Breast epithelium (tissue), 4 donors: ENCODE results near the gene MRPL44. TPM values are rescaled to one million over a fixed set of nuclear protein-coding genes. Genes with fewer than 3 reads are reported as not detected.
"Not testable (repeated sequence)": the region's sequence is repeated elsewhere in the genome, so short reads cannot be mapped to it uniquely, and the experiment has no call there.

Experiments
- DNase-seq, 2 donors: peaks; one replicate each; pipeline ENCODE4 v3.0.0-alpha.2; 2019; ENCODE audit warnings: low spot score in 2 of 2
- H3K27ac ChIP-seq, 2 donors: fragments of 200-600 bp; sonication (generic) in 1 of 2; one replicate each; pipeline ENCODE4 v1.5.1; 2016 to 2019; ENCODE audit warnings: mild to moderate bottlenecking in 1 of 2
- H3K27me3 ChIP-seq, 2 donors: fragments of 200-600 bp; sonication (generic) in 1 of 2; one replicate each; pipeline versions ENCODE4 v1.5.1 to v1.6.0; 2017 to 2019; ENCODE audit warnings: control low read depth in 1 of 2, mild to moderate bottlenecking in 1 of 2
- H3K36me3 ChIP-seq: fragments of 200-600 bp; one replicate; pipeline ENCODE4 v1.5.1; 2019
- H3K4me1 ChIP-seq, 2 donors: fragments of 200-600 bp; sonication (generic); one replicate each; pipeline ENCODE4 v1.5.1; 2016 to 2019; ENCODE audit warnings: control low read depth in 1 of 2
- H3K4me3 ChIP-seq, 3 donors: fragments of 200-600 bp; sonication (generic); 1 replicate in 2 of 3; 2 replicates in 1 of 3; pipeline ENCODE4 v1.5.1; 2016 to 2019; ENCODE audit warnings: mild to moderate bottlenecking in 3 of 3, moderate library complexity in 2 of 3
- H3K9me3 ChIP-seq, 2 donors: fragments of 200-600 bp; sonication (generic) in 1 of 2; one replicate each; pipeline ENCODE4 v1.5.1; 2016 to 2019; ENCODE audit warnings: control low read depth in 1 of 2
- POLR2A ChIP-seq: fragments of 450-650 bp; IDR thresholded peaks from one replicate; pipeline ENCODE4 v1.6.1; 2016; ENCODE audit warnings: antibody characterized with exemption, mild to moderate bottlenecking, moderate library complexity
- POLR2AphosphoS5 ChIP-seq, 3 donors: sonication (generic); formaldehyde crosslinking; IDR thresholded peaks; one replicate each; pipeline ENCODE4 v1.6.1; 2017; ENCODE audit warnings: antibody characterized with exemption in 3 of 3
- intact Hi-C: fragments of 100-400 bp; cut with DNase I; formaldehyde crosslinking; loops from one replicate; pipeline ENCODE4 v1.15.1; 2023; ENCODE audit warnings: low total_unique reads
- total RNA-seq, 3 donors: library from RNA; depleted of rRNA; stranded (reverse); fragments of >200 nt; gene quantifications; one replicate each; pipeline ENCODE4 v1.1.0, GENCODE V29; 2016
- TF ChIP-seq, protein P1 (sequence below), 3 donors: fragments of 450-650 bp; IDR thresholded peaks; one replicate each; pipeline ENCODE4 v1.5.1; 2016 to 2017; ENCODE audit warnings: antibody characterized with exemption in 3 of 3, mild to moderate bottlenecking in 3 of 3, moderate library complexity in 3 of 3

Gene MRPL44
- total RNA-seq, 3 donors from 2014 or later: 22.4 to 27.4 (median 24.3) TPM

DNA sequence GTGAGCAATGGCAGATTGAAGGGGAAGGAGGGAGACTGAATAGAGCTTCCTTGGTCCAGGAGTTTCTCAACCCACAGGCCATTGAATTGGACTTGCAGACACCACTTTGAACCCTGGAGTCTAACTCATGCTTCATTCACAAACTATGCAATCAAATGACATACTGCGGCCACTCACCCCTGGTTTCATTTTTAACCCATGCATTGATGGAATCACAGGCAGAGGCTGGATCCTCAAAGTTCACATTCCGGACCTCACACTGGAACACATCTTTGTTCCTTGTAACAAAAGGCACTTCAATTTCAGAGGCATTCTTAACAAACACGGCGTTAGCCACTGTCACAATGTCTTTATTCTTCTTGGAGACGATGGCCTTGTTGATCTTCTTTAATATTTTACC lies 40.7 kb downstream of the MRPL44 start:
- Histone ChIP-seq H3K27me3 (no peaks in the 10 kb centered on the region), H3K36me3 (no peaks in the 10 kb centered on the region), H3K27ac (no peak overlapping the region), H3K4me3 (no peak overlapping the region), H3K9me3 (no peaks in the 10 kb centered on the region), H3K4me1 (no peaks in the 10 kb centered on the region)
- no peak for DNase-seq
- intact Hi-C loops: loop anchor here (10.0 kb wide), 1 partner anchor 287 kb away; no protein-coding TSS in a partner anchor
- no peak for TF ChIP-seq POLR2A
- TF ChIP-seq, protein P1, sequence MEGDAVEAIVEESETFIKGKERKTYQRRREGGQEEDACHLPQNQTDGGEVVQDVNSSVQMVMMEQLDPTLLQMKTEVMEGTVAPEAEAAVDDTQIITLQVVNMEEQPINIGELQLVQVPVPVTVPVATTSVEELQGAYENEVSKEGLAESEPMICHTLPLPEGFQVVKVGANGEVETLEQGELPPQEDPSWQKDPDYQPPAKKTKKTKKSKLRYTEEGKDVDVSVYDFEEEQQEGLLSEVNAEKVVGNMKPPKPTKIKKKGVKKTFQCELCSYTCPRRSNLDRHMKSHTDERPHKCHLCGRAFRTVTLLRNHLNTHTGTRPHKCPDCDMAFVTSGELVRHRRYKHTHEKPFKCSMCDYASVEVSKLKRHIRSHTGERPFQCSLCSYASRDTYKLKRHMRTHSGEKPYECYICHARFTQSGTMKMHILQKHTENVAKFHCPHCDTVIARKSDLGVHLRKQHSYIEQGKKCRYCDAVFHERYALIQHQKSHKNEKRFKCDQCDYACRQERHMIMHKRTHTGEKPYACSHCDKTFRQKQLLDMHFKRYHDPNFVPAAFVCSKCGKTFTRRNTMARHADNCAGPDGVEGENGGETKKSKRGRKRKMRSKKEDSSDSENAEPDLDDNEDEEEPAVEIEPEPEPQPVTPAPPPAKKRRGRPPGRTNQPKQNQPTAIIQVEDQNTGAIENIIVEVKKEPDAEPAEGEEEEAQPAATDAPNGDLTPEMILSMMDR (IDR thresholded peaks at IDR 0.05): no peak
- no peak for TF ChIP-seq POLR2AphosphoS5 (IDR thresholded peaks at IDR 0.05)

DNA sequence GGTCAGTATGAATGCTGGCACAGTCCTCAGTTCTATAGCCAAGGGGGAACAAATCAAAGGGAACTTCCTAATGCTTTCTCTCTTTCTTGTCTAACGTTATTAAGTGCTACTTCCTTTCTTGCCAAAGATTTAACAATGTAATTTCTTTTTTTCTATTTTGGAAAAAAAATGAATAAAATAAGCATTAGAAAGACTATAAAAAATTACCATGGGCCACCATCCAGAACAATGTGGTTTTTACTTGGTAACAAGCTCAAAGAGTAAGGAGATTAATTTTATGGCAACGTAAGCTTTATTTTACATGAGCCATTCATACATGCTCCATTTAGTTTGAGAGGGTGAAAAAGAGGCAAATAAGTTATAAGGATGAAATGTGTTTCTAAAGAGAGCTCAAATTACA lies 41.7 kb downstream of the MRPL44 start:
- H3K27me3 ChIP-seq: no peaks in the 10 kb centered on the region
- no peak overlapping the region for H3K4me3 ChIP-seq
- no peaks in the 10 kb centered on the region for H3K4me1 ChIP-seq
- TF ChIP-seq, protein P1 (IDR thresholded peaks at IDR 0.05): no peak
- TF ChIP-seq POLR2A (no peak), POLR2AphosphoS5 (IDR thresholded peaks at IDR 0.05) (no peak)
- H3K27ac ChIP-seq: no peak overlapping the region
- no peak for DNase-seq
- no peaks in the 10 kb centered on the region for H3K9me3 ChIP-seq
- H3K36me3 ChIP-seq: no peaks in the 10 kb centered on the region
- intact Hi-C loops: loop anchor here (10.0 kb wide), 1 partner anchor 286 kb away; no protein-coding TSS in a partner anchor

DNA sequence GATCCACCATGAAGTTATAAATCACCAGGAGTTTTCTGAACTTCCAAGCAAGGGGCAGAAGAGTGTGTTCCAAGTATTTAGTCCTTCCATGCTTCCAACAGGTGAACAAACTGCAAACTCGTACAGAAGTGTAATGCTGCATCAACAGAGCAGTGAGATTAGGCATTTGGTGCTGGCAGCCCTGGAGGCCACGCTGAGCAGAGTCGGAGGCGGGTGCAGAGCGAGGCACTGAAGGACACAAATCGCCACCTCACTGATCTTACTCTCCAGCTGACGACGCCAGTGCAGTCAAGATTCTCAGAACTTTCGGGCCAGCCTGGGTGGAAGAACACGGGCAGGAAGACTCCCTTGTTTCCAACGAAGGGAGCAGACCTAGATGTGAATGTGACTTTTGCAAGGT lies 42.6 kb downstream of the MRPL44 start:
- Histone ChIP-seq H3K36me3 (no peaks in the 10 kb centered on the region), H3K4me3 (no peak overlapping the region), H3K4me1 (no peaks in the 10 kb centered on the region), H3K27me3 (no peaks in the 10 kb centered on the region), H3K27ac (no peak overlapping the region), H3K9me3 (no peaks in the 10 kb centered on the region)
- intact Hi-C loops: loop anchor here (10.0 kb wide), 1 partner anchor 285 kb away; no protein-coding TSS in a partner anchor
- DNase-seq: no peak
- TF ChIP-seq POLR2AphosphoS5 (IDR thresholded peaks at IDR 0.05) (no peak), POLR2A (no peak)
- TF ChIP-seq, protein P1 (IDR thresholded peaks at IDR 0.05): no peak

DNA sequence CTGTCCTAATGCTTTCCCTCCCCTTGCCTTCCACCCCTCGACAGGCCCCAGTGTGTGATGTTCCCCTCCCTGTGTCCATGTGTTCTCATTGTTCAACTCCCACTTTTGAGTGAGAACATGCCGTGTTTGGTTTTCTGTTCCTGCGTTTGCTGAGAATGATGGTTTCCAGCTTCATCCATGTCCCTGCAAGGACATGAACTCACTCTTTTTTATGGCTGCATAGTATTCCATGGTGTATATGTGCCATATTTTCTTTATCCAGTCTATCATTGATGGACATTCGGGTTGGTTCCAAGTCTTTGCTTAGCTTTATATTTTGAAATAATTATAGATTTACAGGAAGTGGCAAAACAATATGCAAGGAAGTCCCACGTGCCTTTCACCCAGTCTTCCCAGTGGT lies 43.4 kb downstream of the MRPL44 start:
- H3K27ac ChIP-seq, H3K9me3 ChIP-seq, H3K4me1 ChIP-seq, intact Hi-C loops, H3K36me3 ChIP-seq, DNase-seq, H3K27me3 ChIP-seq, H3K4me3 ChIP-seq: not testable (repeated sequence)

DNA sequence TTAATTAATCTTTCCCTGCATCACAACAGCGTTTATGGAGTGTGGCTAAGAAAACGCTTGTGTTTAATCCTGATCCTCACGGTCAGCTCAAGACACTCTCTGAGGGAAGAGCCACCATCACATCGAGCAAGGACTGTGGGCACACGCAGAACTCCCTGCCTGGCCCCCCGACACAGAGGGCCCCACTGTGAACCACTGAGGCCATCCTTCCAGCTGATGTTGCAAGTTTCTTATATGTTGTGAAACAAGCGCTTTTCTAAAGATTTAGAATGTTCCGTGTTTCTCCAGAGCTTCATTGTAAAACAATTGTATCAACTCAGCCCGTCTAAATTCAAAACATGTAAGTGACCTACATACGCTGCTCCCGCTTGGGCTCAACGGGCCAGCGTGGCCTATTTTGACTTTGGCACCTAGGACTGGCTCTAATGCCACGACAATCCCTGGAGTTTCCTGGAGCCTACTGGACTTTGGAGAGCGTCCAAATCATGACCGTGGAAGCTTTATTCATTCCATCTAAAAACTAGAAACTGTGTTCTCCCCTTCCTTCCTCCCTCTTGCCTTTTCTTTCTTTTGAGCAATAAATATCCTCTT lies 46.9 kb downstream of the MRPL44 start:
- Histone ChIP-seq H3K27me3 (no peaks in the 10 kb centered on the region), H3K4me1 (no peaks in the 10 kb centered on the region), H3K27ac (no peak overlapping the region), H3K36me3 (no peaks in the 10 kb centered on the region), H3K4me3 (no peak overlapping the region), H3K9me3 (no peaks in the 10 kb centered on the region)
- intact Hi-C loops: no loop called here
- no peak for DNase-seq
- no peak for TF ChIP-seq POLR2AphosphoS5 (IDR thresholded peaks at IDR 0.05)
- TF ChIP-seq, protein P1 (IDR thresholded peaks at IDR 0.05): no peak
- no peak for TF ChIP-seq POLR2A
